Activated effector memory CD4-positive, alpha-beta T cell treated with anti-CD3 and anti-CD28 coated beads, Interleukin-2, amount 50 U/mL, for 16 hours (primary cell): Measurements from ENCODE around the gene ACP7.
"Not testable (repeated sequence)": the region's sequence is repeated elsewhere in the genome, so short reads cannot be mapped to it uniquely, and the experiment has no call there.

Experiments
- DNase-seq: peaks from one replicate; pipeline ENCODE4 v3.0.0-alpha.2; 2020

Gene ACP7

GRCh38 chr19:39083983-39084731, at the start of gene ACP7:
ACP7 (plus strand) TSS chr19:39084368; CDS start chr19:39085270, 902 bp downstream.
- peak; percentile 68 for DNase-seq

GRCh38 chr19:39036581-39036980, 47.6 kb upstream of the ACP7 start:
- no peak for DNase-seq

- no peak for DNase-seq
Measured at GRCh38 chr19:39037194-39037593, 47.0 kb upstream of the ACP7 start.

- no peak for DNase-seq
Measured at GRCh38 chr19:39038098-39038497, 46.1 kb upstream of the ACP7 start.

GRCh38 chr19:39045506-39045905, 38.7 kb upstream of the ACP7 start:
- no peak for DNase-seq

GRCh38 chr19:39046037-39046821, 37.9 kb upstream of the ACP7 start:
- no peak for DNase-seq

- DNase-seq = no peak
Measured at GRCh38 chr19:39047073-39047472, 37.1 kb upstream of the ACP7 start.

- DNase-seq = peak; percentile 90
Measured at GRCh38 chr19:39052243-39052746, 31.9 kb upstream of the ACP7 start.

GRCh38 chr19:39052846-39053245, 31.3 kb upstream of the ACP7 start:
- DNase-seq = no peak

GRCh38 chr19:39053276-39054090, 30.7 kb upstream of the ACP7 start:
- no peak for DNase-seq

- no peak for DNase-seq
Measured at GRCh38 chr19:39054091-39054470, 30.1 kb upstream of the ACP7 start.

- DNase-seq = no peak
Measured at GRCh38 chr19:39057615-39058014, 26.6 kb upstream of the ACP7 start.

- DNase-seq = no peak
Measured at GRCh38 chr19:39059302-39059701, 24.9 kb upstream of the ACP7 start.

GRCh38 chr19:39060171-39060570, 24.0 kb upstream of the ACP7 start:
- DNase-seq = no peak

- DNase-seq = no peak
Measured at GRCh38 chr19:39064405-39064804, 19.8 kb upstream of the ACP7 start.

GRCh38 chr19:39065928-39066327, 18.2 kb upstream of the ACP7 start:
- DNase-seq = no peak

- no peak for DNase-seq
Measured at GRCh38 chr19:39067104-39067503, 17.1 kb upstream of the ACP7 start.

- not testable (repeated sequence) for DNase-seq
Measured at GRCh38 chr19:39068259-39068658, 15.9 kb upstream of the ACP7 start.

- no peak for DNase-seq
Measured at GRCh38 chr19:39070888-39071287, 13.3 kb upstream of the ACP7 start.

- no peak for DNase-seq
Measured at GRCh38 chr19:39074205-39074692, 9.9 kb upstream of the ACP7 start.

GRCh38 chr19:39074942-39075341, 9.2 kb upstream of the ACP7 start:
- no peak for DNase-seq

- no peak for DNase-seq
Measured at GRCh38 chr19:39077323-39077722, 6.8 kb upstream of the ACP7 start.
